SHP77 treated with DMSO at 0.1 percent for 48 hours (cell line): ENCODE results near the gene FRMD1.

Experiments used
- DNase-seq: peaks from one replicate; lab custom pipeline; 2025; lab: John Stamatoyannopoulos, UW

The FRMD1 gene

DNA sequence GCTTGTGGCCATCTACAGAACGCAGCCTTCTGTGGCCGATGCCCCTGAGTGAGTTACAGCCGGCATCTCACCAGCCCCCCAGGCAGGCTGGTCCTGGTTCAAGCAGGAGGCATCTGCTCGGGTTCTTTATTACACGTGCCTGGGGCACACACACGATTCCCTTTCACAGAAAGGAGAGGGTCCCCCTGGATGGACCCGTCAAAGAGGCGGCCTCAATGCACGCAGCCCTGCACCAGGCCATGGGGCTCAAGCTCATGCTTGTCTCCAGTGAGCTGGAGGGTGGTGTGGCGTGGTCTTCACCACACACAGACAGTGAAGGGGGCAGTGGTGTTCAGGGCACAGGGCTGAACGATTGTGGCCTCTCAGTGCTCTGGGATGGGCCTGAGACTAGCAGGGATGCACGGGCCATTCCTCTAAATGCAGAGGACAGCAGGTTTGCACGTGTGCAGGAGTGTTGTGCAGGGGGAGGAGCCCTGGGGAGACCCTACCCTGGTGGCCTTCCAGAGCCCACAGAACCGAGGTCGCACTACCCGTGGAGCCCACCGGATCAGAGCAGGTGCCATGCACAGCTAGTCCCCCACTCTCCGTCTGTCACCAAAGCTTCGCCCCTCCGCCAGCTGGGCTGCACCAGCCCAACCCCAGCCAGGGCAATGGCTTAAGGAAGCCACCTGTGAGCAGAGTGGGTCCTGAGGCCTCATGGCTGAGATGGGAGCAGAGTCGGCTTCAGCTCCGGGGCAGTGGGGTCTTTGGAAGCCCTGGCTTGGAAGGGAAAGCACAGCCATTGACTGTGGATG lies 23.1 kb downstream of the FRMD1 start:
- DNase-seq: no peak

DNA sequence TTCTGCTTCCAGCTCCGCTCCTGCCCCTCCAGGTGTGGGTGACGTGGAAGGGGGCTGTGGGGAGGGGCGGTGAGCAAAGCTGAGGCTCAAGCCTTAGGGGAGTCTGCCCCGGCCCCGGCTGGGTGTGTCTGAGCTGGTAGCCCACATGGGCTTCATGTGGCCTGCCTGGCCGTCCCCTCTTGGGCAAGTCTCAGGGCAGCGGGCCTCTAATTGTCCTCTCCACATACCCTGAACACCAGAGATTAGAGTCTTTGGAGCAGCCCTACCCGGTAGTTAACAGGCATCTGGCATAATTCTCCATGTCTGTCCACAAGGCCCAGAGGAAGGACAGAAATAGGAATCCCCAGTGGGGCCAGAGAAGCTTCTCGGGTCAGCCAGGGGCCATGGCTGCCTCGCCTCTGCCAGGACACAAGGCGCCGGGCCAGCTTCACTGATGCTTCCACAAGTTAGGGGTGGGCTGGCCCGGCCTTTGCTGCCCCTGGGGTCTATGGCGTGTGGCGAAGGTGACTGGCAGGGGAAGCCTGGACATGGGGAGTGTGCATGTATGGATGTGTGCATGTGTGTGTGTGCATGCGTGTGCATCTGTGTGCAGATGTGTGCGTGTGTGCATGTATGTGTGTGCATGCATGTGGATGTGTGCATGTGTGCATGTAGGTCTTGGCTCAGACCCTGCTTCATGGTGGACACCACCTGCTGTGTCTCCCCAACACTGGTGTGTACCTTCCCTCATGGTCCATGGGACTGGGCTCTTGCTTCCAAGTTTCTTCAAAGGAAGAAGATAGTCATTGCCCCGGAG lies 24.0 kb downstream of the FRMD1 start:
- no peak for DNase-seq

DNA sequence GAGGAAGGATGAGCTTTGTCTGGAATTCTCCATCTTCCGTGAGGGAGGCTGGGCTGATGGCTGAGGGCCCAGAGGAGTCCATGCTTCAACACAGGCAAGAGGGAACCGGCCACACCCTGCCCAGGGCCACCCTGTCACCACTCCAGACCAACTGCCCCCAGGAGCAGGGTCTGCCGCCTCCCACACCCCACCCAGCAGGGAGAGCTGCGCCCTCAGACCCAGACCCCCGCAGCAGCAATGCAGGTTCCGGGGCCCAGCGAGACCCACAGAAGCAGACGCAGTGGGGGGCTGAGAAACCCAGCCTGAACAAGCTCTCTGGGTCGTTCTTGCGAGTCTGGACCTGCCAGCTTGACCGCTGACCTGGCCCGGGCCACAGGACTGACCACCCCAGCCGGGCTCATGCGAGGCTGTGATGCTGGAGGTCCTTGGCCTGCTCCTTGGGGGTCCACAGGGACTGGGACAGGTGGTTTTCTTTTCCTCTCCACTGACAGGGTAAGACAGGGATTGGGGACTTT lies 25.0 kb downstream of the FRMD1 start:
- DNase-seq: no peak

DNA sequence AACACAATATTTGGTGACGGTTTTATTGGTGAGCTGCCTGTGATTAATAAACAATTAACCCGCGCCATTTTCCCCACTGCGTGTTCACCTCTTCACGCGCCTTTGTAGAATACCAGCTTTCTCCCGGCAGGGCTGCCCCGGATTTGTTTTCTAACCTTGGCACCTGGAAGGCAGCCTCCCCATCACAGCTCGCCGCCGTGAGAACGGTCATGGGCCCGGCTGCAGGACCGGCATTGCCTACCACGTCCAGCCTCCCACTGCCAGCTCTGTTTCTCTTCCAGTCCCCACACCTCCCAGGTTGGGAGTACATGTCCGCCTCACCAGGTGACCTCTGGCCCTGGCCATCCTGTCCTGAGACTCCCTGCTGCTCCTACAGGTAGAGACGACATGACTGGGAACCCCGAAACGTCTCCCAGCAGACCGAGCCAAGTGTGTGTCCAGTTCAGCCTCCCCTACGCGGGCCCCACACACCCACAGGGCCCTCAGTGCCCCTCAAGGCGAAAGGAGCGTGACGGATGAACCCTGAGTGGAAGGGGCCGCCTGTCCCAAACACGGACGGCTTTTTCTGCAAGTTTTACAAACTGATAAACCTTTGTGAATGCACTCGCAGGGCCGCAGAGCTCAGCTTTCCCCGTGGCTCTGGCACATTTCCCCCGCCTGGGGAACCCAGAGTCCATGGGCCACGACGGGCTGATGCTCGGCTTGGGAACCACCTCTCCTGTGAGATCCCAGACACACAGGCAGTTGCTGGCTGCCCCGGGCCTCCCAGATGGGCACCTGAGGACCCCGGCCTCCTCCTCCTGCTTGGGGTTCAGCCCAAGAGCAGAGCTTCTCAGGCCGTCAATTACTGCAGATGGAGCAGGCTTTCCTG lies 25.7 kb downstream of the FRMD1 start:
- no peak for DNase-seq

DNA sequence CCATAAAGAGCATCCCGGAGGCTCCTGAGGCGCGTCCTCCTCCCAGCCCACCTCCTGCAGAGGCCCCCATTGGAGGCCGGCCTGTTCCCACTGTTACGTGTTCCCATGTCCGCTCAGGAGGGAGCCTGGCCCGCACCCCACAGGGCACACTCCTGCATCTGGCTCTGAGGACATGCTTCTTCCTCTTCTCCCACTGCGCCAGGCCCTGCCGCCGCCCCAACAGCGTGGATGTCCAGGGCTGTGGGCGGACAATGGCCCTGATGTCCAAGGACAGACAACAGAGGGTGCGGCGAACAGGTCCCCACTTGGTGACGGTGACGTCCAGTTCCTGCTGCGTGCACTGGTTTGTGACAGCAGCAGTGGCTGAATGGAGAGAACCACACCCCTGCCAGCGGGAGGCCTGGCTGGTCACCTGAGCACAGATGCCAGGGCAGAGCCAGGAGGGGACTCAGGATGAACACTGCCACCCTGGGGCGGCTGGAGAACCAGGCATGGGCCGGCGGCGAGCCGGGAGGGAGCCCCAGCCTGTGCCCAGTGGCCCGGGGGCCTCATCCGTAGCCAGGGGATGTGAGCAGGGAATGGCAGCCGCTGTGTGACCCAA lies 26.6 kb downstream of the FRMD1 start:
- no peak for DNase-seq

DNA sequence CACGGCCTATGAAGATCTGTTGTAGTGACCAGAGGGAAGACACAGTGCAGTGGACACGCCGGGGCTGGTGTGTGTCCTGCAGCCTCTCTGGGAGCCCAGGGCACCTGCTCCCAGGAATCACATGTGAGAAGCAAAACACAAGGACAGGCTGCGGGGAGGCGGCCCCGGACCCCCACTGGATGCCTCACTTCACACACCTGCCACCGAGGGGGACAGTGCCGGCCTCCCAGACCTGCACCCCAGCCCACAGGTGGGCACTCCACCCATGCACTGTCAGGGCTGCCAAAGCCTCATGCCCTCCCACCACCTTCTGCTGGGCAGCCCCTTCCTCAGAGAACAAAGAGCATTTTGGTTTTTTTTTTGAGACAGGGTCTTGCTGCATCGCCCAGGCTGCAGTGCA lies 27.4 kb downstream of the FRMD1 start:
- DNase-seq: no peak

DNA sequence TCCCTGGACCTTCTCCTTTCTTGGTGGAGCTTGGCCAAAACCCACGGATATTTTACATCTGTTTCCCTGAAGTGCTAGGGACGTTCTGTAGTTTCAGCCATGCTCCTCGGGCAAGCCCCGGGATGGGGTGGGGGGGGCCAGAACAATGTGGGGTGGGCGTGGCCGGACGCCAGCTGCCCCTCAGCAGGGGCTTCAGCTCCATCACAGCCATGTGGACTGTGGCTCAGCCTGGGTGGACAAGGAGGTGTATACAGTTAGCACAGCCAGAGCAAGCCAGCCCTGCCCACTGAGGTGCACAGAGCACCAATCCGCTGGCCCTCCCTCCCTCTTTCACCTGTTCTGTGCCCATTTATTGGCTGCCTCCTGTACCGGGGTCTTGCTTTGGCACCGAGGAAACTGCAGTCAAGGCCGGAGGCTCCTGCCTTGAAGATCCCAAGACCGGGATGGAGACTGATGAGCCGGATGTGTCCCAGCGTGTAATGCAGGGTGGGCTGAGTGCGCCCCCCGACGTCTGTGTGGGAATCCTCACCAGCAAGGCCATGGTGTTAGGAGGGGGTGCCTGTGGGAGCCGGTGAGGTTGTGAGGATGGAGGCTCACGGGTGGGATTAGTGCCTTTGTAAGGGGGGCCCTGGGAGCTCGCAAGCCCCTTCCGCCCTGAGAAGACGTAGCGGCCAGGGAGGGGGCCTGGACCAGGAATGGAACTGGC lies 28.0 kb downstream of the FRMD1 start:
- DNase-seq: no peak

DNA sequence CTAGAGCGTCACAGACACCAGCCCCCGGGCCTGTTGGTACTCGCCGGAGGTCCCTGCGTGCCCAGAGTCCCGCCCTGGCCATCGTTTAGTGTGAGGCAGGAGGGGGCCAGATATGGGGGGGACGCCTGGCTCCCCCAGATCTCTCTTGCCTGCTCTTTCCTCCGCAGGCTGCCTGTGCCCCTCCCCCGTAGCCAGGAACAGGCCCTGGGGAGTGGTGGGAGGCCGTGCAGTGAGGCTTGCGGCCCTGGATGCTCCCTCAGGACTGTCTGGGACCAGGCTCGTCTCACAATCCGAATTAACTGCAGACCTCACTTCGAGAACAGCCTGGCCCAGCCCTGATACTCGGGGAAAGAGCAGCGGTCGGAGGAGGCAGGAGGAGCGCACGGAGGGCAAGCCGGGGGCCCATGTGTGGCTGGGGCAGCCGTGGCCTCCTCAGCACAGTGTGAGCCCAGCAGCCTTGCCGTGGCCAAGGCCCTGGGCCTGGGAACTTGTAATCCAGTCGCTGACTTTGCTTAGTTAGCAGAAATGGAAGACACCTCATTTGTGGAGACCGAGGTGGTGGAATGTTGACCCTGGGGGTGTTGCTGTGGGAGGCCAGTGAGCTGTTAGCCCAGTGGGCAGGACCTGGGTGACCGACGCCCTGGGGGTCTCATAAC lies 28.7 kb downstream of the FRMD1 start:
- no peak for DNase-seq

DNA sequence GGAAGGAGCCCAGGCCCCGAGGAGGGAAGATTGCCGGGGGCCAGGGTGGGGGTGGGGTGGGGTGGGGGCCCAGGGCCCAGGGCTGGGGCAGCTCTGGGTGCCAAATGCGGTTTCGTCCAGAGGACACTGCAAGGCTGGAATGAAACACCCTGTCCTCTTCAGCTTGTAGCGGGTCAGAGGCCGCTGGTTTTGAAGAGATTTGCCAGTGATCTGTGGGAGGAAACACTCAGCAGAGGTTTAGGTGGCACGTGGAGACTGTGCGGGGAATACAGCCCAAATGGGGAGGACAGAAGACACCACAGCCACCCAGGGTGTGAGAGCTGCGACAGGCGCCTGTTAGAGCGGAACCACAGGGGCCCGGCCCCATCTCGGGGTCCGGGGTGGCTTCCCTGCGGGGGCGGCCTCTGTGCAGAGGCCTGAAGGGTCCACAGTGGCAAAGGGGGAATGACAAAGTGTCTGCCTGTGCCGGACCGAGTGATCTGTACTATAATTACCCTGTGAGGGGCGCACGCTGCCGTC lies 29.2 kb downstream of the FRMD1 start:
- no peak for DNase-seq

DNA sequence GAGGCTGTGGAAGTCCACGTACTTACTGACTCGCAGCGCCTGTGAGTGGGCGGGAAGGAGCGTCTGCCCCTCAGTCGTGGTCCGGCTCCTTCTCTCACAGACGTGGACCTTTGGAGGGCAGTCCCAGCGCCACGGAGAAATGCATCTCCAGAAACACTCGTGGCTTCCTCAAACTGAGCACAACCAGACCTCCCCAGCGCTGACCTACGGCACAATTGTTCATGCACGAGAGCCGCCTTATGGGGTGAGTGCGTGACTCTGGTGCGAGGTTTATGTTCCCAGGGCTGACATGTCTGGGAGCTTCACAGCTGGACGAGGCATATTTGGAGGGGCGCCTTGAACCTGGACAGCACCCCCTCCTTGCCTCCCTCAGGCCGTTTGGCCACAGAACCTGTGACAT lies 29.7 kb downstream of the FRMD1 start:
- DNase-seq: no peak

DNA sequence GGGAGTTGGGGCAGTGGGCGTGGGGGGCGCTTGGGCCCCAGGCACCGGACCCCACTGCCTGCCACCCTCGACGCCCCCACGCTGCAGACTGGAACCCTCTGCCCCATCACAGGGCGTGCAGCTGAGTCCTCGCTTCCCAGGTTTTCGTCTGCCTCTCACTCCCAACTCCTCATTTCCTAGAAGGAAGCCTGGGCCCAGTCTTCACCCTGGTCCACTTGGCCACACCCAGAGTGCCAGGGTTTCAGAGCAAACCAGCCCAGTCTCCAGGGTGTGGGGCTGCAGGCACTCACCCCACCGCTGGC lies 30.3 kb downstream of the FRMD1 start:
- no peak for DNase-seq

DNA sequence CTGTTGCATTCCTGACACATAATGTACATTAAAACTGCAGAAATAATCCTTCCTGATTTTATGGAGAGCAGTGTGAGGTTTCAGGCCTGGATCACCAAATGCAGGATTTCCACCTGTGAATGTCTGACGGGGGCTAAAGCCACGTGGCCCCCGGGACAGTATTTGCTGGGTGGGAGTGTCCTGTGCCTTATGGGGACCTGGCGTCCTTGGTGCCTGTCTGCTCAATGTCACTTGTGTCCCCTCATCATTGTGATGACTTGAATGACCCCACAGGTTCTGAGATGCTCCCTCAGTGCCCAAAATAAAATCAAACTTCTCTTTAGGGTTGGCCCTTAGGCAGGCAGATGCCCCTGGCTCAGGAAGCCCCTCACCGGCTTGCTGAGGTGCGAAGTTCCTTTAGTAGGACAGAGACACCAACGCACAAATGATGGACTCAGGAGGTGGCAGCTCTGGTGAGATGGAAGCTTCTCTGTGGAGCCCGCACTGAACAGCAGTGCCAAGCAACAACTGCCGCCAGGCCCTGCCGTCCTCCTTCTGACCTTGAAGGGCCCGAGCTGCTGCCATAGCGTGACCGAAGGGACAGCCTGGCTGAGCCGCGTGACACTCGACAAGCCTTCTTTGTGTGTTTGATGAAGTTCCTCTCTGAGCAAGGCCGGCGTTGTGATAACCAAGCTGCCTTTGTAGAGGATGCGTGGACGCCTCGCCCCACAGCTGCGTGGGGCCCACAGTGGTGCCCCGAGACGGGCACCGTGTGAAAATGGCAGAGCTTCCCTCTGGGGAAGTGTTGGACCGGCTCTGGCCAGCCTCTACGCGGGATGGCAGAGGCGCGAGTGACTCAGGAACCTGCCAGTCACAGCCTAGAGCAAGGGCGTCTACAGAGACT lies 30.9 kb downstream of the FRMD1 start:
- DNase-seq: no peak

DNA sequence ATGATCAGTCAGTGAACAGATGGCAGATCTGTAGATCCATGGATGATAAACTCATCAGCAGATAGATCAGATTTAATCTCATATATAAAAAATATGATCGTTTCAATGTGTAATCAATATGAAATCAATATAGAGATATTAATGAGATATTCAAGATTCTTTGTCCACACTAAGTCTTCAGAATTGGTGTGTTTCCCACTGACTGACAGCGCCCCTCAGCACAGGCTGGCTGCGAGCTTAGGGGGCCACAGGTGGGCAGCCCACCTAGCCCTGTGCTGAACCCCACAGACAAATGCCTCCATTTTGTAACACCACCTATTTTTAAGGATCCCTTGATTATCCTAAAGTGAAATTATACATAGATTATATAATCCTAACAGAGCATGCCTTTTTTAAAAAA lies 32.3 kb downstream of the FRMD1 start:
- DNase-seq: no peak

DNA sequence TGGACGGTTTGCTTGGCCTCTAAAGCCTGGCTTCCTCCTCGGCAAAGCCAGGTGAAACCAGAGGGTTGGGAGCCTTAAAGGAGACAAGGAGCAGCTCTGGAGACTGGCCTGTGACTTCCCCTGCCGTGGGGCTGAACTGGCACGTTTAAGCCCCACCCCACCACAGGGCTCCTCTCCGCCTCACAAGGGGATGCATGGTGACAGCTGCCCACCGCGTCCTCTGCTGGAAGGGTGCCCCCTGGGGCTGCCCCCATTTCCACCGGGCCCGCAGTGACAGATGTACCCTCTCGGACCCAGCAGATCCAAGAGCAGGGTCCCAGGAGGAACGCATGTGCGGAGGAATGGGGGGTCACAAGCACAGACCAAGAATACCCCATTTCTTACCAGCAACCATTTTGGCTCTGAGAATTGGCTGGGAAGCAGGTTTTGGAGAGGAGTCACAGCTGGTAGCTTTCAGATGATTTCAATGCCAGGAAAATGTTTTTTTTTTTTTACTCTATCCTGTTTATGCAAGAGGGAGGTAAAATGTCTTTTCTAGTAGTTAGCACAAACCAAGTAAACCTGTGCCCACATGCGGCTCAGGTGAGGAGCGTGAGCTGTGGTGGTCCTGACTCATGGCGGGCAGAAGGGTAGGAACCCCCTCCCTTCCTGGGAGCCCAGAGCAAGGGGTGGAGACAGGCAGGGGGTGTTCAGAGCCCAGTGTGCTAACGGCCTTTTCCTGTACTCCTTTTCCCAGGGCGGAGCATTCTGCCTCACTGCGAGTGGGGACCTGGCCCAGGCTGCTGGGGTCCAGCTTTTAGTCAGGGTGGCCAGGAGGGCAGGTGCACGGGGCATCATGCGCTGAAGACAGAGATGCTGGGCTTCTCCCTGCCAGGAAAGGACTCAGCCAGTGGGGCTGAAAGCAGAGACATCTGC lies 33.0 kb downstream of the FRMD1 start:
- no peak for DNase-seq

DNA sequence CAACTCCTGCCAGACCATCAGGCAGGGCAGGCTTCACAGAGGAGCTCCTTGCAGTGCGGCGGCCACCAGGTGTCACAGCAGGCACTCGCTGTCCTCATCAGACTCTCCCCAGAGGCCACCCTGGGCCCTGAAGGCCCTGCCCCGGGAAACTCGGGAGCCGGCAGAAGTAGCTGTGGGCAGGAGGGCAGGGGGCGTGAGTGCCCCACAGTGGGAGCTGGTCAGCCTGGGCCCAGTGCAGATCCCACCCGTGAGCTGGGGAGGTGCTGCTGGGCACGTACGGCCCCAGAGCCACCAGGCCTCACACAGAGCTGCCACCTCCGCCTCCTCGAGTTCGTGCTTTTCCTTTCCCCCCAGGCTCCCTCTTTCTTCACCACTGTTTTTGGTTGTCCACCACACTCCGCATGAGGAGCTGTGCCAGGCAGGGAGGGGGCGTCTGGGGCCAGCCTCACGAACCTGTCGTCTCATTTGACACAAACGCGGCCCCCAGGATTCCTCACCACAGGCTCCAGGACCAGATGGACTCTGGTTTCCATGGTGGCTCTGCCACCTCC lies 33.8 kb downstream of the FRMD1 start:
- DNase-seq: no peak

DNA sequence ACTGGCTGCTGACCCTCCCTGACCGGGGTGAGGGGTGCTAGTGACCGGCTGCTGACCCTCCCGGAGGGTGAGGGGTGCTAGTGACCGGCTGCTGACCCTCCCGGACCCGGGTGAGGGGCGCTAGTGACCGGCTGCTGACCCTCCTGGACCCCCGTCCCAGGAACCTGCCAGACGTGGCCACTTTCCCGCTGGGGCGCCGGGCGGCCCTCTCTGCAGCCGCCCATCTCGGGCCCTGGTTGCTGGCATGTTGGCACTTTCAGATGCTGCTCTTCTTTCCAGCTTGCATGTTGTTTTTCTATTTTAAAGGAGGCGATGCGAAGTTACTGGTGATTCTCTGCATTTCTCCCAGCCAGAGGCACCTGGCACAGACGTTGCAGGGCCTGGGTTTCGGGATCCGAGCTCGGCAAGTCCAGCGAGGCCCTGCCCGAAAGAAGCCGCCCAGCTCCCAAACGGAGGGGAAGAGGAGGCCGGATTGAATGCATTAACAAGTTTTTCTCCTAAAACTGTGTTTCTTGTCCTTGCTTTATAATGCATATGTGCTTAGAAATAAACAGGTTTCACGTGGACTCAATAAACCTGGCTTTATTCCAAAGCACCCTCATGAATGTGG lies 34.4 kb downstream of the FRMD1 start:
- DNase-seq: no peak

DNA sequence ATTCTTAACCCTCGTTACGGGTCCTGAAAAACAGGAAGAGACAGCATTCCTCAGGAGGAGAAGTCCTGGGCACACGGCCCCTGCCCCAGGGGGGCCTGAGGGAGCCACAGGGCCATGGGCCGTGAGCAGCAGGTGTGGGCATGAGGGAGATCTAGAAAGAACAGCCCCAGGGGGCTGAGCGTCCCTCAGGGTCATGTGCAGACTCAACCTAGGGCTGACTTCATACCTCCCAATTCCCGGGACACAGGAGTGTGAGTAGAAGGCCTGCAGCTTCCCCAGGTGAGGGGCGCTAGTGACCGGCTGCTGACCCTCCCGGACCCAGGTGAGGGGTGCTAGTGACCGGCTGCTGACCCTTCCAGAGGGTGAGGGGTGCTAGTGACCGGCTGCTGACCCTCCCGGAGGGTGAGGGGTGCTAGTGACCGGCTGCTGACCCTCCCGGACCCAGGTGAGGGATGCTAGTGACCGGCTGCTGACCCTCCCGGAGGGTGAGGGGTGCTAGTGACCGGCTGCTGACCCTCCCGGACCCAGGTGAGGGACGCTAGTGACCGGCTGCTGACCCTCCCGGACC lies 35.1 kb downstream of the FRMD1 start:
- DNase-seq: no peak
